ENCODE results near the gene TASOR.

The TASOR gene

DNA sequence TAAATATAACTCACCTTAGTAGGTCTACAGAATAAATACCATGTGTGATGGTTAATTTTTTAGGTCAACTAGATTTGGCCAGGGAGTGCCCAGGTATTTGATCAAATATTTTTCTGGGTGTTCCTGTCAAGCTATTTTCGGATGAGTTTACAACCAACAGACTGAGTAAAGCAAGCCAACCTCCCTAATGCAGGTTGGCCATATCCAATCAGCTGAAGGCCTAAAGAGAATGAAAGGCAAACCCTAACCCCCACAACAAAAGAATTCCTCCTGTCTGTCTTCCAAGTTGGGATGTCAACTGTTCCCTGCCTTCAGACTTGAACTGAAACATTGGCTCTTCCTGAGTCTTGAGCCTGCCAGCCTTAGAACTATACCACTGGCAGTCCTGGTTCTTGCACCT lies 28.6 kb downstream of the TASOR start:
- no peak overlapping the region for H3K4me3 ChIP-seq (ENCODE audit: low read length)
- DNase-seq (ENCODE audit: low read depth) = no peak
- TF ChIP-seq, protein P1, sequence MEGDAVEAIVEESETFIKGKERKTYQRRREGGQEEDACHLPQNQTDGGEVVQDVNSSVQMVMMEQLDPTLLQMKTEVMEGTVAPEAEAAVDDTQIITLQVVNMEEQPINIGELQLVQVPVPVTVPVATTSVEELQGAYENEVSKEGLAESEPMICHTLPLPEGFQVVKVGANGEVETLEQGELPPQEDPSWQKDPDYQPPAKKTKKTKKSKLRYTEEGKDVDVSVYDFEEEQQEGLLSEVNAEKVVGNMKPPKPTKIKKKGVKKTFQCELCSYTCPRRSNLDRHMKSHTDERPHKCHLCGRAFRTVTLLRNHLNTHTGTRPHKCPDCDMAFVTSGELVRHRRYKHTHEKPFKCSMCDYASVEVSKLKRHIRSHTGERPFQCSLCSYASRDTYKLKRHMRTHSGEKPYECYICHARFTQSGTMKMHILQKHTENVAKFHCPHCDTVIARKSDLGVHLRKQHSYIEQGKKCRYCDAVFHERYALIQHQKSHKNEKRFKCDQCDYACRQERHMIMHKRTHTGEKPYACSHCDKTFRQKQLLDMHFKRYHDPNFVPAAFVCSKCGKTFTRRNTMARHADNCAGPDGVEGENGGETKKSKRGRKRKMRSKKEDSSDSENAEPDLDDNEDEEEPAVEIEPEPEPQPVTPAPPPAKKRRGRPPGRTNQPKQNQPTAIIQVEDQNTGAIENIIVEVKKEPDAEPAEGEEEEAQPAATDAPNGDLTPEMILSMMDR (IDR thresholded peaks at IDR 0.05; ENCODE audit: insufficient read depth, low read depth, low read length, missing control alignments) = no peak

DNA sequence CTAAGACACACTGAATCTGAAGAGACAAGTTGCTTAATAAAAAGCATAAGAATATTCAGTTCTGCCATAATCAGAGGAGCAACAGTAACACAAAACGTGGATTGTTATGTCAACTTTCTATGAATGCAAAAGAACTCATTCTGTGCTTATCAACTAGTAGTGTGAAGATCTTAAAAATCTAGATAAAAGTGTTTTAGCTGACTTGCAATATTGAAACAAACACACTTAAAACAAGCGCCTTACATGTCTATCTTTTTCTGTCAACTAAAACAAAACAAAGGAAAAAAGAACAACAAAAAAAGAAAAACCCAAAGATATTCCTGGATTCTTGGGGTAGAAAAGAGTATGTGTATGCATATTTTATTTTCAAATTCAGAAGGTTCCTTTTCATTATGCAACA lies 37.7 kb downstream of the TASOR start:
- no peak overlapping the region for H3K4me3 ChIP-seq (ENCODE audit: low read length)
- no peak for DNase-seq (ENCODE audit: low read depth)
- TF ChIP-seq, protein P1 (IDR thresholded peaks at IDR 0.05; ENCODE audit: insufficient read depth, low read depth, low read length, missing control alignments) = no peak

DNA sequence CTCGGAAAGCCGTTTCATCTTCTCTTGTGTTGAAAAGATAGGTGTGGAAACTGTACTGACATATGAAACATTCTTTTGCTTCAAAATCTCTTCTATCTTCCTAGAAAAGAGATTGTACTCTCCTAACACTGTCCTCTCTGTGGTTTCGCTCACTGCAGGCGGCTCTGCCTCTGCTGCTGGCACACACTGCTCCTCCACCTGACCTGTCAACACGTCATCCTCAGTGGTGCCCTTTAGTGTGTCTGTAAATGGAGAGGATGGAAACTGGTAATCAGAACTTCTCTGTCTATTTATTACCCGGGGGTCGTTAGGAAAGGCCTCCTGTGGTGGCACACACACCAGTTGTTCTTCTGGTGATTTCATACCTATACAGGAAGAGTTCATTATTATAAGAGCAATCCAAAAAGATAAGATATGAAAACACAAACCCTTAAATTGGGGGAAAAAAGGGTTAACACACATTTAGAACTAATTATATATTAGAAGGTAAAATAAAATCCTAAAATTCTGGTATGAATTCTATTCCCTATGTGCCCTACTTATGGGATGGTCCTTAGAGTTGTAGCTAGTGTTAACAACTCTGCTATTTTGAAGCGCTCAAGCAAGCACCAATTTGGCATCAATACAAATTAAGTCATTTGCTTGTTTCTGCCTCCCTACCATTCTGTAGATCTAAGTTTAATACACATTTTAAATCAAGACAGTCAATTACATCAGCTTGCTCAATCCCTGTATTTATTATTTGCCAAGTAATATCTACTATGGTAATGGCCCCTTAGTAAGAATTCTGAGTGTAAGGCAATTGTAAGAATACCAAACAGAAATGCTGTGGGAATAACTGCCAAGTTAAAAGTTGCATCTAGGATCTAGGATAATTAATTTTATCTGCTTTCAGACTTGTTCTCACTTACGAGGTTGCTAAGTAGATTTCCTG lies 49.2 kb downstream of the TASOR start:
- TF ChIP-seq, protein P1 (IDR thresholded peaks at IDR 0.05; ENCODE audit: insufficient read depth, low read depth, low read length, missing control alignments) = no peak
- no peak overlapping the region for H3K4me3 ChIP-seq (ENCODE audit: low read length)
- DNase-seq (ENCODE audit: low read depth) = no peak

Measured in epithelial cell of esophagus (primary cell).